ENCODE data around the gene TBC1D3B.

DNA sequence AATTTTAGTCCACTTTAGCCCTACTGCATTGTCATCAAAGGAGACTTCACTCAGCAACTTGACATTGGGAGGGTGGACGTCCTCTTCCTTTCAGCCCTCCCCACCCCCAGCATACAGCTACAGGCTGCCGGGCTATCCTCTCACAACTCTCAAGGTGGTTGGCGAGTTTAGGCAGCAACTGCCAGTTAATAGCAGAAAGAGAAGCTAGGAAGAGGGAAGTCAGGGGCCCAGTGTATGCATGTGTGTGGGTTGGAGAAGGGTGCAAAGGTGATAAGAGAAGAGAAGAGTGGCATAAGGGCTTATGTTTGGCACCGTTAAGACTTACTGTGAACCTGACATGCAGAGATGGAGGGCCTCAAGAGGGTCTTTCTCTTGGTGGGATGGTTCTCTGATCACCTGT is 41.0 kb downstream of the TBC1D3B start:
- TF ChIP-seq CTCF (conservative IDR thresholded peaks at IDR 0.05; ENCODE audit: low read depth, low read length), result no peak
- no peak for TF ChIP-seq EZH2 (IDR thresholded peaks at IDR 0.05; ENCODE audit: low read length, unreplicated experiment)
- no peak for TF ChIP-seq EZH2phosphoT487 (IDR thresholded peaks at IDR 0.05; ENCODE audit: borderline replicate concordance, low read length)

Data from PC-3 (cell line).